Coronary artery (tissue), 2 donors: ENCODE results near the gene NLE1.
"Not testable (repeated sequence)": the region's sequence is repeated elsewhere in the genome, so short reads cannot be mapped to it uniquely, and the experiment has no call there.

Source experiments
- DNase-seq: peaks from one replicate; pipeline ENCODE4 v3.0.0-alpha.2; 2017; ENCODE audit warnings: low spot score
- H3K27ac ChIP-seq, 2 donors: fragments of 200-600 bp; sonication (generic); one replicate each; pipeline ENCODE4 v1.5.1; 2016 to 2019
- H3K4me3 ChIP-seq: fragments of 200-600 bp; sonication (generic); 2 replicates; pipeline ENCODE4 v1.5.1; 2016; ENCODE audit warnings: mild to moderate bottlenecking, moderate library complexity
- TF ChIP-seq, protein P1 (sequence below): fragments of 200-600 bp; sonication (generic); IDR thresholded peaks from one replicate; pipeline ENCODE4 v1.5.1; 2019; ENCODE audit warnings: antibody characterized with exemption

The NLE1 gene

DNA sequence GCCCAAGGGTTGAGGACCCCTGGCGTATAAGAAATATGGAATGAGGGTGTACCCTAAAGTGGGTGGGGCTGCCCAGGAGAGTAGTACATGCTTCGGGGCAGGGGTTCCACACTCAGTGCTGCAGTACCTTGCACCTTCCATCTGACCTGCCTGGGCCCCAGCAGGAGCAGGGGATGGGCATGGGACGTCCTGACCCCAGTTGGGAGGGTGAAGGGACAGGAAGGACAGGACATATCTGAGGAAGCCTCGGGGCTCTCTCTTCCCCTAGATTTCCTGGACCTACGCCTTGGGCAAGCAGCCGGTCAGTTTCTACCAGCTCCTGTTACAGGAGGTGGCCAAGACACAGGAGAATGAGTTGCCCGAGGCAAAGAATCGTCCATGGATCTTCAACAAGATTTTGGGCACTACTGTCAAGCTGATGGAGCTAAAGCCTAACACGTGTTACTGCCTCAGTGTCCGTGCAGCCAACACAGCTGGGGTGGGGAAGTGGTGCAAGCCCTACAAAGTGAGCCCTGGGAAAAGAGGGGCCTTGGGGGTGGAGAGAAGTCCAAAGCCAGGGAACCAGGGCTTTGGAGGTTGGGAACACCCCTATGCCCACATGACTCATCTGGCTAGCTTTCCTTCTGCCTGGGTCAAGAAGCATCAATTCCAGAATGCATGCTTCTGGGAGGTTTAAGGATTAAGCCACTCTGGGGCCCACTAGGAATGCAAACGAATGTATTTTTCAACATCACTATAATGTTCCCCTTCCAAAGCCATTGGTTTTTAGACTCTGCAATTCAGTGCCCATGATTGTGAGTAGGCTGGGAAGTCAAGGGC lies 12.7 kb downstream of the NLE1 start:
- DNase-seq = no peak
- TF ChIP-seq, protein P1, sequence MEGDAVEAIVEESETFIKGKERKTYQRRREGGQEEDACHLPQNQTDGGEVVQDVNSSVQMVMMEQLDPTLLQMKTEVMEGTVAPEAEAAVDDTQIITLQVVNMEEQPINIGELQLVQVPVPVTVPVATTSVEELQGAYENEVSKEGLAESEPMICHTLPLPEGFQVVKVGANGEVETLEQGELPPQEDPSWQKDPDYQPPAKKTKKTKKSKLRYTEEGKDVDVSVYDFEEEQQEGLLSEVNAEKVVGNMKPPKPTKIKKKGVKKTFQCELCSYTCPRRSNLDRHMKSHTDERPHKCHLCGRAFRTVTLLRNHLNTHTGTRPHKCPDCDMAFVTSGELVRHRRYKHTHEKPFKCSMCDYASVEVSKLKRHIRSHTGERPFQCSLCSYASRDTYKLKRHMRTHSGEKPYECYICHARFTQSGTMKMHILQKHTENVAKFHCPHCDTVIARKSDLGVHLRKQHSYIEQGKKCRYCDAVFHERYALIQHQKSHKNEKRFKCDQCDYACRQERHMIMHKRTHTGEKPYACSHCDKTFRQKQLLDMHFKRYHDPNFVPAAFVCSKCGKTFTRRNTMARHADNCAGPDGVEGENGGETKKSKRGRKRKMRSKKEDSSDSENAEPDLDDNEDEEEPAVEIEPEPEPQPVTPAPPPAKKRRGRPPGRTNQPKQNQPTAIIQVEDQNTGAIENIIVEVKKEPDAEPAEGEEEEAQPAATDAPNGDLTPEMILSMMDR = no peak
- no peak overlapping the region for H3K4me3 ChIP-seq
- peak overlapping the region in 1 of 2 donors; percentile 4 for H3K27ac ChIP-seq

DNA sequence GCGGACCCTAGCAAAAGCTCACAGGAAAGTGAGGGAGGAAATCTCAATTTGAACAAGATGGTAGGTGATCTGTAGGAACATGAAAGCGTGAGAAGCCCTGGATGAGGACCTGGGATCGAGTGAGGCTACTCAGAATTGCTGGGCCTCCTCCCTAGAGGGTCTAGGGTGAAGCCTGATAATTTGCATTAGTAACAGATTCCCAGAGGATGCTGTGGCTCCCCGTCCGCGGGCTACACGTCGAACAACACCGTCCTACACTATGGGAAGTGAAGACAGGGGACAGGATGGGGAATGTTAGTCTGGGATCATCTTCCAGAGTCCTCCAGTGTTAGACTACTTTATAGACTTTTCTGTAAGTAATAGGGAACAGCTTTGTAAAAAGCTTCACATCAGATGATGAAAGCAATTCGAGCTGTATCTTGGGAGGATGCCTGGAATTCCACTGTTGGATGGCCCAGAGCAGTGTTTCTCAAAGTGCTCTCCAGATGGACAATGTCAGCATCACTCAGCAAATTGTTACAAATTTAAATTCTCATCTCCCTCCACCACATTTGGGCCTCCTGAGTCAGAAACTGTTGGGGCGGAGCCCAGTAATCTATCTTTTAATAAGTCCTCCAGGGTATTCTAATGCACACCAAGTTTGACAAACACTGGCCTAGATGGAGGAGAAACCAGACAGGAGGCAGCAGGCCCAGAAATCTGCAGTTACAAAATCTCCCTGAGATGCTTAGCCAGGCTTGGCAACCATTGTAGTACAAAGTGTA lies 14.2 kb downstream of the NLE1 start:
- TF ChIP-seq, protein P1 = no peak
- DNase-seq = no peak
- H3K27ac ChIP-seq = peak overlapping the region; percentile 32 to 69
- H3K4me3 ChIP-seq = no peak overlapping the region

DNA sequence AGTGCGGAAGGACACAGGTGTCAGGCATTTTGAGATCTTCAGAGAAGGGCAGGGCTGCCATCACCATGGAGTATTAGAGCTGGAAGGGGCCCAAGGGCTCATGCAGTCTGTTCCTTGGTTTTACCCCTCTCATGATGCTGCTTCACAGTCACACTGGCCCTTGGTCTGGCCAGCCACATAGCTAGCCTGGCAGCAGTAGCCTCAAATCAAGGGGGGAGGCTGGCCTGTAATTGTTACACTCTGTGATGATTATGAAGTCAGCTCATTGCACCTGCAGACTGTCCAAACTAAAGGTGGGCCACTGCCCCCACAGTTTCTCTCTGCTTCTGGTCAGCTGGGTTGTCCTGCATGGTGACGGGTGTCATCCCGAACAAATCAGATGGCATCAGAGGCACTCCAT lies 20.8 kb downstream of the NLE1 start, which contains the start of gene FNDC8:
Gene FNDC8, plus strand, starts transcription at position 301 of the 400 bp plus-strand sequence. Its CDS starts 79 bp downstream, at position 380.
- H3K27ac ChIP-seq = no peak within 1 kb of the TSS
- no peak within 1 kb of the TSS for H3K4me3 ChIP-seq
- peak; percentile 38 for DNase-seq
- TF ChIP-seq, protein P1 = no peak

DNA sequence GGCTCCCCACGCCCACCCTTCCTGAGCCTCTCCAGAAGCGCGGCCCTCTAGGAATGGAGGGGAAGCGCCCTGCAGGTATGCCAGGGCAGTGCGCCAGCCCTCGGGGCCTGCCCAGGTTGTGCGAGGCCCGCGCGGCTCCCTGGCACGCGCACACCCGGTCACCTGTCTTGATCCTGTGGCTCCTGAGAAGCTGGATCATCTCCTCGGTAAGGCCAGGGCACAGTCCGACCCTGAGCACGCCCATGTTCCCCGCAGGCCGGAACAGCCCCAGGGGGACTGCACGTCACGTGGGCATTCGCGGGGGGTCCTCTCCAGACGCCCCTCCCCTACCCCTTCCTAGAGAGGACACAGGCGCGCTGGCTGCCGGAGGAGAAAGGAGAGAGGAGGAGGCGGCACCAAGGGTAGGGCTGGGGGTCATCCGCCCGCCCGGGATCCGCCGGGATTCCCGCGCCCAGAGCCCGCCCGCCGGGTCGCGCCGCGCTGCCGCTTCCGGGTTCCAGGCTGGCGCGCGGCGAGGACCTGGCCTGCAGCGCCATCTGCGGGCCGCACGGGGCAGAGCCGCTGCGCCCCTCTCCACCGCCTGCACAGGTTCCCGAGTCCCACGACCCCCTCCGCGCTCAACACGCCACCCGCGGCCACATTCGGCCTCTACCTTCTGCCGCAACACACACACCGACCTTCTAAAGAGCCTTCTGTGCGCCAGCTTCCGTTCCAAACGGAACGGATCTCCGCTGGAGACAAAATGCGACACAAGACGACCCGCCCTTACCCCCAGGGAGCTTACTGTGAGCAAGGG lies 22.5 kb downstream of the NLE1 start, which contains the start of gene RAD51D:
Gene RAD51D, minus strand, starts transcription at position 491 of the 796 bp plus-strand sequence. Its CDS starts 247 bp downstream, at position 244.
- DNase-seq = peak; percentile 85
- TF ChIP-seq, protein P1 = peak; percentile 97
- Histone ChIP-seq H3K27ac (peak within 1 kb of the TSS; percentile 74 to 86), H3K4me3 (peak within 1 kb of the TSS; percentile 83)

DNA sequence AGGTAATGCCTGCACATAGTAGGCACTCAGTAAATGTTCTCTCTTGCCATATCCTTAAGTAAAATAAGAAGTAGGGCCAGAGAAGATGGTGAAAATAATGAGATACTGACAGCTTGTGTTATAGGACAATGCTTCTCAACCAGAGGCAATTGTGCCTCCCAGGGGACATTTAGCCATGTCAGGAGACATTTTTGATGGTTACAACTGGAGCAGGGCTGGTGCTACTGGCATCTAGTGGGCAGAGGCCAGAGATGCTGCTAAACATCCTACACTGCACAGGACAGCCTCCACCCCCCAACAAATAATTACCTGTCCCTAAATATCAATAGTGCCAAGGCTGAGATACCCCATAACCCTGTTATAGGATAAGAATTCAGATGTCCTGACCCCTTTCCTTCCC lies 24.1 kb downstream of the NLE1 start:
- Histone ChIP-seq H3K4me3 (peak overlapping the region; percentile 83), H3K27ac (no peak overlapping the region)
- DNase-seq = no peak
- TF ChIP-seq, protein P1 = no peak

DNA sequence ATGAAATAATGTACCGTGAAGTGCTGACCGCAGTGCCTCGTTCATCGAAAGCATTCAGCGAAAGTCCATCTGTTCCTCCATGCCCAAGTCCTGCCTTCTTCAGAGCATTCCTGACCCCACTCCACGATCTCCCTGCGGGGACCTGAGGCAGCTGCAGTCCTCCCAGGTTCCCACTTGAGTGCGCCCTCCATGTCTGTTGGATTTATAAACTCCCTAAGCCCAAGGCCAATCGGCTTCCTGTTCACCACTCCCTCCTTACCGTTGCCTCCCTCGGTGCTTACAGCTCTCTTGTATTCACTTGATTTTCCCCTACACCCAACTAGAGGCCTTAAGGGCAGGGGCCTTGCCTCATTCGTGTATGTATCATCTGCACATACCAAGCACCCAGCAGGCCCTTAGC lies 25.3 kb downstream of the NLE1 start:
- TF ChIP-seq, protein P1 = no peak
- no peak for DNase-seq
- H3K27ac ChIP-seq = no peak overlapping the region
- H3K4me3 ChIP-seq = no peak overlapping the region

DNA sequence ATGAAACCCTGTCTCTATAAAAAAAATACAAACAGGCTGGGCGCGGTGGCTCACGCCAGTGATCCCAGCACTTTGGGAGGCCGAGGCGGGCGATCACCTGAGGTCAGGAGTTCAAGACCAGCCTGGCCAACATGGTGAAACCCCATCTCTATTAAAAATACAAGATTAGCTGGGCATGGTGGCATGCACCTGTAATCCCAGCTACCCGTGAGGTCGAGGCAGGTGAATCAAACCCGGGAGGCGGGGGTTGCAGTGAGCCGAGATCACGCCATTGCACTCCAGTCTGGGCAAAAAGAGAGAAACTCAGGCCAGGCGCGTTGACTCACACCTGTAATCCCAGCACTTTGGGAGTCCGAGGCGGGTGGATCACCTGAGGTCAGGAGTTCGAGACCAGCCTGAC lies 31.3 kb downstream of the NLE1 start:
- not testable (repeated sequence) for H3K4me3 ChIP-seq, DNase-seq, H3K27ac ChIP-seq
